Measurements from ENCODE around the gene ZFTA. TPM values are rescaled to one million over a fixed set of nuclear protein-coding genes. Genes with fewer than 3 reads are reported as not detected.
A peak's percentile ranks its signal among the peaks of the same experiment; 100 is the strongest.

The ZFTA gene
- total and polyA plus RNA-seq, 2 experiments from 2014 or later = 10.0 to 42.8 TPM

GRCh38 chr11:63770763-63771162 is 2.2 kb upstream of the ZFTA start:
- H3K27ac ChIP-seq = no peak overlapping the region
- no peak for TF ChIP-seq CTCF (IDR thresholded peaks at IDR 0.05; ENCODE audit: low read depth, low read length)
- no peaks in the 10 kb centered on the region for H3K9me3 ChIP-seq (ENCODE audit: low read depth)
- peaks cover 16% of the 10 kb centered on the region for H3K4me1 ChIP-seq (ENCODE audit: low read depth)
- no peaks in the 10 kb centered on the region for H3K36me3 ChIP-seq
- no peak for DNase-seq (ENCODE audit: low read depth in 1 of 2, low spot score in 1 of 2)
- no peak overlapping the region for H3K4me3 ChIP-seq
- H3K27me3 ChIP-seq = no peaks in the 10 kb centered on the region

- DNase-seq (ENCODE audit: low read depth in 1 of 2, low spot score in 1 of 2) = peak in 1 of 2 donors; percentile 46
- Histone ChIP-seq H3K36me3 (no peaks in the 10 kb centered on the region), H3K27me3 (no peaks in the 10 kb centered on the region), H3K27ac (no peak overlapping the region), H3K4me1 (ENCODE audit: low read depth) (peaks cover 24% of the 10 kb centered on the region), H3K9me3 (ENCODE audit: low read depth) (no peaks in the 10 kb centered on the region), H3K4me3 (peak overlapping the region; percentile 85)
- TF ChIP-seq CTCF (IDR thresholded peaks at IDR 0.05; ENCODE audit: low read depth, low read length) = no peak
Observed at GRCh38 chr11:63769714-63770455, 1.3 kb upstream of the ZFTA start.

GRCh38 chr11:63769042-63769713 is 603 bp upstream of the ZFTA start:
- no peak for TF ChIP-seq CTCF (IDR thresholded peaks at IDR 0.05; ENCODE audit: low read depth, low read length)
- Histone ChIP-seq H3K9me3 (ENCODE audit: low read depth) (no peaks in the 10 kb centered on the region), H3K36me3 (no peaks in the 10 kb centered on the region), H3K4me3 (peak overlapping the region; percentile 85), H3K27ac (peak overlapping the region; percentile 82), H3K4me1 (ENCODE audit: low read depth) (peaks cover 27% of the 10 kb centered on the region), H3K27me3 (no peaks in the 10 kb centered on the region)
- peak; percentile 44 to 51 for DNase-seq (ENCODE audit: low read depth in 1 of 2, low spot score in 1 of 2)

- no peak for TF ChIP-seq CTCF (IDR thresholded peaks at IDR 0.05; ENCODE audit: low read depth, low read length)
- Histone ChIP-seq H3K9me3 (ENCODE audit: low read depth) (no peaks in the 10 kb centered on the region), H3K4me3 (peak overlapping the region; percentile 85), H3K27me3 (no peaks in the 10 kb centered on the region), H3K27ac (peak overlapping the region; percentile 20), H3K4me1 (ENCODE audit: low read depth) (peaks cover 38% of the 10 kb centered on the region), H3K36me3 (no peaks in the 10 kb centered on the region)
- peak; percentile 76 to 87 for DNase-seq (ENCODE audit: low read depth in 1 of 2, low spot score in 1 of 2)
Observed at GRCh38 chr11:63767565-63768236, 874 bp downstream of the ZFTA start.

- no peak for TF ChIP-seq CTCF (IDR thresholded peaks at IDR 0.05; ENCODE audit: low read depth, low read length)
- no peak for DNase-seq (ENCODE audit: low read depth in 1 of 2, low spot score in 1 of 2)
- no peaks in the 10 kb centered on the region for H3K9me3 ChIP-seq (ENCODE audit: low read depth)
- no peaks in the 10 kb centered on the region for H3K27me3 ChIP-seq
- peak overlapping the region; percentile 85 for H3K4me3 ChIP-seq
- peaks cover 39% of the 10 kb centered on the region for H3K4me1 ChIP-seq (ENCODE audit: low read depth)
- H3K36me3 ChIP-seq = no peaks in the 10 kb centered on the region
- H3K27ac ChIP-seq = no peak overlapping the region
Observed at GRCh38 chr11:63767267-63767564, 1.4 kb downstream of the ZFTA start.

Data from cardiac muscle cell (in vitro differentiated cells and primary cell).